Epithelial cell of proximal tubule (primary cell): Measurements from ENCODE around the gene ADCY1. TPM values are rescaled to one million over a fixed set of nuclear protein-coding genes. Genes with fewer than 3 reads are reported as not detected.

Experiments
- DNase-seq: peaks from one replicate; pipeline ENCODE4 v3.0.0-alpha.2; 2011; ENCODE audit warnings: low read depth
- H3K4me3 ChIP-seq: 2 replicates; pipeline ENCODE4 v1.5.1; 2011; ENCODE audit warnings: low read depth, mild to moderate bottlenecking, low read length
- CTCF ChIP-seq: conservative IDR thresholded peaks from 2 replicates; pipeline ENCODE4 v1.5.1; 2012; ENCODE audit warnings: low read depth, mild to moderate bottlenecking, low read length
- total RNA-seq: library from RNA; depleted of rRNA; stranded (reverse); fragments of >200 nt; gene quantifications from 2 replicates; pipeline ENCODE4 v1.2.3, GENCODE V29; 2015

The ADCY1 gene
- total RNA-seq, 1 donor from 2014 or later = 1.2 TPM

DNA sequence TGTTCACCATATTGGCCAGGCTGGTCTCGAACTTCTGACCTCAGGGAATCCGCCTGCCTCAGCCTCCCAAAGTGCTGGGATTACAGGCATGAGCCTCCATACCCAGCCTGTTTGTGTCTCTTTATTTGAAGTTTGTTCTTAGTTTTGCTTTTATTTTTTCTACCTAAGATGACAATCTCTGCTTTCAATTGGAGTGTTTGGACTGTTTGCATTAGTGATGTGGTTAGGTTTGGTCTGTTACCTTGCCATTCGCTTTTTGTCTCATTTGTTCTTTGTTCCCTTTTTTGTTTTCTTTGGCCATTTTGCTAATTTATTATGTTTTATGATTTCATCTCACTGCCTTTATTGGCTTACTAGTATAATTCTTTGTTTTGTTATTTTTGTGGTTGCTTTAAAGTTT, 62.6 kb downstream of the ADCY1 start:
- no peak overlapping the region for H3K4me3 ChIP-seq
- no peak for TF ChIP-seq CTCF
- DNase-seq = no peak

GRCh38 chr7:45638916-45639315, 64.7 kb downstream of the ADCY1 start:
- no peak overlapping the region for H3K4me3 ChIP-seq
- no peak for TF ChIP-seq CTCF
- DNase-seq = no peak

GRCh38 chr7:45642044-45642443, 67.9 kb downstream of the ADCY1 start:
- H3K4me3 ChIP-seq = no peak overlapping the region
- DNase-seq = no peak
- TF ChIP-seq CTCF = no peak

DNA sequence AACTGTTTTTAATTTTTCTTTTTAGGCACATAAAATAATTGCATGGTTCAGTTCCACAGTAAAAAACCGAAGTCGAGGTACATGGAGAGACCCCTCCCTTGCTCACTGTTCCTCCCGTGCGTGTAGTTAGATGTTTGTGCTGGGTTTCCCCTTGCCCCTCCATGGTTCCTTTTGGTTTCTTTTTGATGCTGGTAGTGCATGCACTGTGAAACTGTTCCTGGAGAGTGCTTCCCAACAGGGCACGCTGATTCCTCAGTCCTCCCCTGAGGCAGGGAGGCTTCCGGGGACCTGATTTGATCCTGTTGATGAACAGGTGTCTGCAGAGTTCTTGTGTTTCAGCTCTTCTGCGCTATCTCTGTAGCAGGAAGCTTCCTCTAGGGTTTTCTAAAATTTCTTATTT, 69.5 kb downstream of the ADCY1 start:
- DNase-seq = no peak
- no peak for TF ChIP-seq CTCF
- no peak overlapping the region for H3K4me3 ChIP-seq

DNA sequence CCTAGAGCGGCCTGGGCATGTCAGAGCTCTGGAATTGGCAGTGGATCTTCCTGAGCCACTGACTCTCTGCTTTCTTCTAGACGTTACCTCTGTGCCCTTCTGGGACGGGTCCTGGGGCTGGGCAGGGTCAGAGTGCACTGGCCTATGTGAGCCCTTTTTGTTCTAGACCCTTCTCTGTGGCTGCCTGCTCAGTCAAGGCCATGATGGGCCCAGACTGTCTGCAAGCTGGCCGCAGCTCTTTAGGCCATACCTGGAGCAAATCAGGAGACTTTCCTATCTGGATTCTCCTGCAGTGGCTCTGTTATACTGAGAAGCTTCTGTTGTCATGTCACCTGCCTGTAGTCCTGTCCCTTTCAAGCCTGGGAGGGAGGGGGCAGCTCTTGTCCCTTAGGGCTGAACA, 70.1 kb downstream of the ADCY1 start:
- no peak for DNase-seq
- no peak for TF ChIP-seq CTCF
- no peak overlapping the region for H3K4me3 ChIP-seq

GRCh38 chr7:45645141-45645969, 71.2 kb downstream of the ADCY1 start:
- TF ChIP-seq CTCF = no peak
- no peak overlapping the region for H3K4me3 ChIP-seq
- DNase-seq = no peak
